Endothelial cell (in vitro differentiated cells): ENCODE data around the gene ATRNL1. TPM values are rescaled to one million over a fixed set of nuclear protein-coding genes. Genes with fewer than 3 reads are reported as not detected.
"Not testable (repeated sequence)": the region's sequence is repeated elsewhere in the genome, so short reads cannot be mapped to it uniquely, and the experiment has no call there.

Experiments used
- DNase-seq: peaks from one replicate; pipeline ENCODE4 v3.0.0; 2021; ENCODE audit warnings: low spot score
- H3K27ac Mint-ChIP-seq: one replicate; pipeline ENCODE4 v1.8.0; 2021; ENCODE audit warnings: mixed read lengths, inconsistent platforms; ENCODE audit not compliant: unreplicated experiment
- H3K27me3 Mint-ChIP-seq: one replicate; pipeline ENCODE4 v1.8.0; 2021; ENCODE audit warnings: mild to moderate bottlenecking, moderate library complexity, mixed read lengths, inconsistent platforms; ENCODE audit not compliant: unreplicated experiment
- H3K36me3 Mint-ChIP-seq: one replicate; pipeline ENCODE4 v1.8.0; 2021; ENCODE audit warnings: mild to moderate bottlenecking, low read depth, mixed read lengths, inconsistent platforms; ENCODE audit not compliant: unreplicated experiment
- H3K4me1 Mint-ChIP-seq: one replicate; pipeline ENCODE4 v1.8.0; 2021; ENCODE audit warnings: mild to moderate bottlenecking, mixed read lengths, inconsistent platforms; ENCODE audit not compliant: unreplicated experiment
- H3K4me3 Mint-ChIP-seq: one replicate; pipeline ENCODE4 v1.8.0; 2021; ENCODE audit warnings: mild to moderate bottlenecking, mixed read lengths, inconsistent platforms; ENCODE audit not compliant: unreplicated experiment
- H3K9me3 Mint-ChIP-seq: one replicate; pipeline ENCODE4 v1.8.0; 2021; ENCODE audit warnings: mixed read lengths, inconsistent platforms; ENCODE audit not compliant: unreplicated experiment
- CTCF ChIP-seq: fragments of 200-600 bp; sonication (generic); IDR thresholded peaks from one replicate; pipeline ENCODE4 v1.5.0; 2021; ENCODE audit warnings: antibody characterized with exemption; ENCODE audit not compliant: unreplicated experiment
- total RNA-seq: library from RNA; stranded (reverse); fragmentation: NEBNext Ultra II Directional; extraction: Animal tissue kit (Norgen Biotek cat#: 25700); gene quantifications from one replicate; pipeline ENCODE4 v1.2.1, GENCODE V29; 2021; ENCODE audit not compliant: unreplicated experiment

Gene ATRNL1
- total RNA-seq, 1 donor from 2014 or later = 32.5 TPM

- Mint-ChIP-seq H3K27ac (no peak overlapping the region), H3K27me3 (no peaks in the 10 kb centered on the region), H3K36me3 (no peaks in the 10 kb centered on the region), H3K9me3 (no peaks in the 10 kb centered on the region), H3K4me1 (no peaks in the 10 kb centered on the region), H3K4me3 (no peak overlapping the region)
- DNase-seq = no peak
- TF ChIP-seq CTCF = no peak
Measured at GRCh38 chr10:115720121-115720520, 627.0 kb downstream of the ATRNL1 start.

- DNase-seq = no peak
- no peak for TF ChIP-seq CTCF
- Mint-ChIP-seq H3K9me3 (no peaks in the 10 kb centered on the region), H3K4me1 (no peaks in the 10 kb centered on the region), H3K4me3 (no peak overlapping the region), H3K36me3 (no peaks in the 10 kb centered on the region), H3K27me3 (no peaks in the 10 kb centered on the region), H3K27ac (no peak overlapping the region)
Measured at GRCh38 chr10:115727129-115727528, 634.0 kb downstream of the ATRNL1 start.

DNA sequence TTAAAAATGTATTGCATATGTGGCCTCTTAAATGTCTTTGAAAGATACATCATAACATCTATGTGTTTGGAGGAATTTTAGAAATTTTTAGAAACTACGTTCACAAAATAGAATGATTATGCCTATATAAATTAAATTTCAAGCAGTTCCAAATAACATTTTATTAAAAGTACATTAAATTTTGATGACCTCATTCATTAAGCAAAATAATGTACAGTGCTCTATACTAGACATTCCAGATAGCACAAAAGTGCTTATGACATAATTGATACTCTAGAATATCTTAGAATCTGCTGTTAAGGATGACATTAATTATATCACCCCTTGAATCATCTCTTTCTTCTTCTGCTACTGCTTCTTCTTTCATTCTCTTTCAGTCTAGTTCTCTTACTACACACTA, 650.9 kb downstream of the ATRNL1 start:
- TF ChIP-seq CTCF = no peak
- H3K4me3 Mint-ChIP-seq = no peak overlapping the region
- no peaks in the 10 kb centered on the region for H3K27me3 Mint-ChIP-seq
- no peaks in the 10 kb centered on the region for H3K36me3 Mint-ChIP-seq
- DNase-seq = no peak
- no peaks in the 10 kb centered on the region for H3K4me1 Mint-ChIP-seq
- H3K9me3 Mint-ChIP-seq = no peaks in the 10 kb centered on the region
- no peak overlapping the region for H3K27ac Mint-ChIP-seq

- H3K36me3 Mint-ChIP-seq = peaks cover 3% of the 10 kb centered on the region
- no peak for TF ChIP-seq CTCF
- no peaks in the 10 kb centered on the region for H3K9me3 Mint-ChIP-seq
- H3K27me3 Mint-ChIP-seq = no peaks in the 10 kb centered on the region
- no peak for DNase-seq
- no peak overlapping the region for H3K27ac Mint-ChIP-seq
- no peaks in the 10 kb centered on the region for H3K4me1 Mint-ChIP-seq
- no peak overlapping the region for H3K4me3 Mint-ChIP-seq
Measured at GRCh38 chr10:115745943-115746342, 652.8 kb downstream of the ATRNL1 start.

- no peaks in the 10 kb centered on the region for H3K9me3 Mint-ChIP-seq
- no peak for TF ChIP-seq CTCF
- DNase-seq = no peak
- no peak overlapping the region for H3K4me3 Mint-ChIP-seq
- H3K4me1 Mint-ChIP-seq = no peaks in the 10 kb centered on the region
- H3K27ac Mint-ChIP-seq = no peak overlapping the region
- H3K27me3 Mint-ChIP-seq = no peaks in the 10 kb centered on the region
- peaks cover 4% of the 10 kb centered on the region for H3K36me3 Mint-ChIP-seq
Measured at GRCh38 chr10:115747811-115748210, 654.6 kb downstream of the ATRNL1 start.

DNA sequence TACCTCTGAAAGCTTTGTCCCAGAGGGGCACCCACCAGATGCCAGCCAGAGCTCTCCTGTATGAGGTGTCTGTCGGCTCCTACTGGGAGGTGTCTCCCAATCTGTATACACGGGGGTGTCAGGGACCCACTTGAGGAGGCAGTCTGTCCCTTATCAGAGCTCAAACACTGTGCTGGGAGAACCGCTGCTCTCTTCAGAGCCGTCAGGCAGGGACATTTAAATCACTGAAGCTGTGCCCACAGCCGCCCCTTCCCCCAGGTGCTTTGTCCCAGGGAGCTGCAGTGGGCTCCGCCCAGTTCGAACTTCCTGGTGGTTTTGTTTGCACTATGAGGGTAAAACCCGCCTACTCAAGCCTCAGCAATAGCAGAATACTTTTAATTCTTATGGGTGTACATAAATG, 665.3 kb downstream of the ATRNL1 start:
- H3K9me3 Mint-ChIP-seq, DNase-seq, H3K4me3 Mint-ChIP-seq, H3K4me1 Mint-ChIP-seq, H3K27ac Mint-ChIP-seq, H3K27me3 Mint-ChIP-seq, H3K36me3 Mint-ChIP-seq: not testable (repeated sequence)
